HG02884 (cell line): ENCODE data around the gene SLC1A1.

Experiments
- ATAC-seq: cut with Tn5 transposase; IDR thresholded peaks from one replicate; pipeline ENCODE4 v1.9.1; 2021; ENCODE audit warnings: mild to moderate bottlenecking, moderate library complexity; ENCODE audit not compliant: unreplicated experiment

SLC1A1 gene

DNA sequence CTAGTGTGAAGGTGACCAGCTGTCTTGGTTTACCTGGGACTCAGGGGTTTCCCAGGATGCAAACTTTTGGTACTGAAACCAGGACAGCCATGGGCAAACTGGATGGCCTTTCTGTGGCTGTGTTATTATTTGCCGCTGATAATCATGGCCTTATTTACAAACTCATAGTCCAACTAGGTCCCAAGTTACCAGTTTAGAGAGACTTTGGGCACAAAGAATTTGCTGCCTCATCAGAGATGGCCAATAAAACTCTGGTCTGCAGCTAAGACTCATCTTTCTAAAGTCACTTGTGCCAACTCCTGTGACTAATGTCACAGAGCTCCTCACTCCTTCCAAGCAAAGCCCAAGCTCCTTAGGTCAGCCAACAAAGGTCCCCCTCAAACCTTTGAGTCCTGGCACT lies 124.4 kb downstream of the SLC1A1 start:
- ATAC-seq = no peak

DNA sequence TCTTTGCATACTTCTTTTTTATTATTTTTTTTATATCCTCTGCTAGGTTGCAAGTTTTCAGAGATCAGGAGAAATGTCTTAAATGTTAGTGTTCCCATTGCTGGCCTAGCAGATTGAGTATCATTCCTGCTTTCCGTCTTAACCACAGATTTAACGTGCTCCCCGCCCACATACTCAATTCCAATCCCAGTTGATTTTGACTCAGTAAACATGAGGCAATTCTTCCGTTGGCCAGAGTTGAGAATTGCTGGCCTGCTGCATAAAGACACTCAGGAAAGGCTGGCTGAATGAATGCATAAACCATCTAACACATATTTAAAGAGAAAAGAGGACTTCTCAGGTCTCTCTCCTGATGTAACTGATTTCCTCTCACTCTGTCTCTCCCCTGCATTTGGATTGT lies 125.0 kb downstream of the SLC1A1 start:
- ATAC-seq = no peak

DNA sequence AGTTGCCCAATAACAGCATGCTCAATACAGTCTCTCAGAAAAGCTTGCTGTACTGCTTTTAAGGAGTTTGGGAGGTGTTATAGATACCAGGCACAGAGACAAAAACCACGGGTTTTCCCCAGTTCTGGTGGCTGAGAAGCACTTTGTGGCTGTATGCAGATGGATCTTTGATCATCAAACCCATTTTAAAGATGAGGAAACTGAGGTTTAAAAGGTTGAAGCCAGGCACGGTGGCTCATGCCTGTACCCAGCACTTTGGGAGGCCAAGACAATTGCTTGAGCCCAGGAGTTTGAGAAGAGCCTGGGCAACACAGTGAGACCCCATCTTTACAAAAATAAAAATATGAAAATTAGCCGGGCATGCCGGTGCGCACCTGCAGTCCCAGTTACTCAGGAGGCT lies 125.5 kb downstream of the SLC1A1 start:
- no peak for ATAC-seq

DNA sequence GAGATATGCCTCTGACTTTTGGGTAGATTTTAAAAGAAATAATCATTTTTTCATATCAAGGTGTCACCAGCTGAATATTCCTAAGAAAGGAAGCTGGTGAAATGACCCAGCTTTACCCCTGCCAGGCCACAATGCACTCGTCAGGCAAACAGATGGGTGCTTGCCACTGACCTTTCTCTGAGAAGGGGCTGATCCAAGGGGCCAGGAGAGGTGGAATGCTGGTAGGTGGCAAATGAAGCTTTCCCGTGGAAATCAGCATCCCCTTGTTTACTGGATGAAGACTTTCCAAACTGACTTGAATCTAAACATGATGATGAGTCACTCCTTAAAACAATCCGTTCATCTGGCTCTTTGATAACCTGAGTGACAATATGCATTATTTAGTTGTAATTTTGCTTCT lies 127.5 kb downstream of the SLC1A1 start:
- no peak for ATAC-seq

DNA sequence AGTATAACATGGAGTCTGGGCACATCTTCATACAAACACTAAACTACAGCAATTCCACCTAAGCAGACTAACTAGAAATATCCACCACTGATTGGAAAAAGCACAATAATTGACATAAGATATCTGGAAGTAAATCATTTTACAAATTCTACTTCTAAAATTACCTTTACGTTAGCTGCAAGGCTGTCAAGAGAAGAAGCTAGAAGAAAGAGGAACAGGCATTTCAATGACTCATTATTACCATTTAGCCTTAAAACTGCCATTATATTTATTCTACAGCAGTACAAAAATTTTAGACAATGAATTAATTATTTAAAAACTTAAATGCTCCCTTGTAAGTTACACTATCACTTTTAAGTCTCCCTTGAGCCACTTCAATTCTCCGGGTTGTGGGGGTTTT lies 128.4 kb downstream of the SLC1A1 start:
- no peak for ATAC-seq

DNA sequence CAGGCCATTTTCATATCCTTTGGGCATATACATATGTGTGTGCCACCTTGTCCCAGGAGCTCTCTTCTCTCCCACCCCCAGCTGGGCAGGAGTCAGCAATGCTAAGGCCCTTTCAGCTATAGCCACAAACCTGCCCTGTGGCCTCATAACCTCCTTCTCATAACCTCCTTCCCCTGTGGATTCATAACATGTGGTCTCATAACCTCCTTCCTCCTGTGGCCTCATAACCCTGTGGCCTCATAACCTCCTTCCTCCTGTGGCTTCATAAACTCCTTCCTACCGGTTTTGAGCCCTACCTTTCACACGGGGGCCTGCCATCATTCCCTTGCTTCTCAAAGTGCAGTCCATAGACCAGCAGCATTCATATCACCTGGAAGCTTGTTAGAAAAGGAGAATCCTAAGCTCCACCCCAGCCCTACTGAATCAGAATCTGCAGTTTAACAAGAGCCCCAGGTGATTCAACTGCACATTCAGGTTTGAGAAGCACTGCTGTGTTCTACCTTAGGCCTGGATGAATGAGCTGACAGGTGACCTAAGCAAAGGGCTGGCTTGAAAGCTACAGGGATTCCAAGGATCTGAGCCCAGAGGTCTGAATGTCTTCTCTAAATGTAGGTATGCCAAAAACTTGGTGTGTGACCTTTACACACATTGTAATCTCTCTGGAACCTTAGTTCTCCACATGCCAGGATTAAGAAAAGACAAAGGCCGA lies 129.9 kb downstream of the SLC1A1 start:
- no peak for ATAC-seq

DNA sequence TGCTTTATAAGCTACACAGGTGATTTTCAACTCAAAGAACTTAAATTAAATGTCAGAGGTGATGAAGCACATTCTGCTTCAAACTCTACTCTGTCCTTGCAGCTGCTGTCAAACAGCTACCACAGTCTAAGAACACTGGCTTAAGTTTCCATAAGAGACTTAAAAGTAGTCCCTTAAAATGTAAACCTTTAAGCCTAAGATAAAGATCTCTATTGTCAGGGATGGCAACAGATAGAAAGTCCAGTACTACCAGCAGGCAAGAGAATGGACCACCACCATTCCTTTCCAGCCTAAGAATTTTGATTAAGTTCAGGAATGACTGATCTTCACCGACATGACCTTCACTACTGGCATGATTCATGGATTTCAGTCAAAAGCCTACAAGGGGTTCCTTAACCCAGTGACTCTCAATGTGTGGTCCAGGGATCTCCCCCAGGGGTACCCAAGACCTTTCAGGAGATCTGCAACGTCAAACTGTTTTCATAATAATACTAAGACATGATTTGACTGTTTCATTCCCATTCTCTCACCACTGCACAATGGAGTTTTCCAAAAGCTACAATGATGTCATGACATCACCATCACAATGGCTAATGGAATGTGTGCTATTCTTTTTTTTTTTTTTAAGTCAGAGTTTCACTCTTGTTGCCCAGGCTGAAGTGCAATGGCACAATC lies 130.8 kb downstream of the SLC1A1 start:
- no peak for ATAC-seq

DNA sequence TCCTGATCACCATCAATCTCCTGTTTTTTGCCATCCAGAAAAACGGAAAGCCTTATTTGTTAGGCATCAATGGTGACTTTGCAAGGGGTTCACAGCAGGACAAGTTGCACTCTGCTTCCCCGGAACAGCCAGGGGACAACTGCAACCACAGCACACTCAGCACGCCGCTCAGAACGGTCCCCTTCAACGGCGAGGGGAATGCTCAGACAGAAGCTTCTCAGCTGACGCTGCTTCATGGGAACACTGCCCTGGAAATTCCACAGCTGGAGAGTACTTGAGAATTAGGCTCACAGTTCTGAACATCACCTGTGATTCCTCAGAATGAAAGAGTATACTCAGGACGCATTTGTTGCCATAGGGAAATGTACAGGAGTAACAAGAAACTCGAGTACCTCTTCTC lies 131.7 kb downstream of the SLC1A1 start:
- ATAC-seq = no peak

DNA sequence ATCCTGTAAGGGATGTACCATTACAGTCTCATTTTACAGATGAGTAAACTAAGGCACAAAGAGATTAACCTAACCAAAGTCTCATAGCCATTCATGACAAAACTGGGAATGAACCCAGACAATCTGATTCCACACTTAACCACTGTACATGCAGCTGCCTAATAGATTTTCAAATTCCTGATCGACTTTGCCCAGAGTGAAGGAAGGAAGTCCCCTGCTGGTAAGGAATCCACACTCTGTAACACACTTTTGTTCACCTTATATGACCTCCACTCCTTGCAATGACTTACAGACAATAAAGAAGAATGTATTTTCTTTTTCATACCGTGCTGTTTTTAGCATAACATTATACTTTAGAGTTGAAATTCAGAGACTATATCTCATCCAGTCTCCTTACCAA lies 140.6 kb downstream of the SLC1A1 start:
- ATAC-seq = no peak
